ENCODE data around the gene LRRC3. TPM values are rescaled to one million over a fixed set of nuclear protein-coding genes. Genes with fewer than 3 reads are reported as not detected.

LRRC3 gene
- total RNA-seq, 1 experiment from 2014 or later: 5.7 TPM

- DNase-seq (ENCODE audit: low spot score) (no peak), ATAC-seq (no peak)
- ChIA-PET POLR2A (no interaction called here), CTCF (interaction anchor here (1.4 to 2.5 kb wide), 2 partner anchors 11 kb away, joined by 3 to 15 read pairs; no protein-coding TSS in a partner anchor)
- TF ChIP-seq ATF3 (CRISPR knock-in tag; conservative IDR thresholded peaks at IDR 0.05) (no peak), ZNF396 (CRISPR knock-in tag; IDR thresholded peaks at IDR 0.05; ENCODE audit: borderline replicate concordance) (no peak), ZNF263 (CRISPR knock-in tag; IDR thresholded peaks at IDR 0.05; ENCODE audit: low read depth) (no peak), KAT7 (CRISPR knock-in tag; IDR thresholded peaks at IDR 0.05; ENCODE audit: borderline replicate concordance) (no peak), ATF6 (CRISPR knock-in tag; IDR thresholded peaks at IDR 0.05) (no peak)
- no peak overlapping the region for H3K4me3 Mint-ChIP-seq
- H3K27ac Mint-ChIP-seq: no peak overlapping the region
- H3K27me3 Mint-ChIP-seq (ENCODE audit: low read depth): no peaks in the 10 kb centered on the region
- H3K9me3 Mint-ChIP-seq: no peaks in the 10 kb centered on the region
- H3K4me1 Mint-ChIP-seq: peaks cover 27% of the 10 kb centered on the region
- H3K36me3 Mint-ChIP-seq: peaks cover 5% of the 10 kb centered on the region; the same call in 1 of the 2 replicates
Observed at GRCh38 chr21:44500111-44500510, 44.8 kb downstream of the LRRC3 start.

- no peaks in the 10 kb centered on the region for H3K36me3 Mint-ChIP-seq
- H3K27ac Mint-ChIP-seq: 0 out of 2 replicates have a peak overlapping the region, but pooled peaks have one; percentile 53
- H3K27me3 Mint-ChIP-seq (ENCODE audit: low read depth): no peaks in the 10 kb centered on the region
- peaks cover 11% of the 10 kb centered on the region for H3K4me1 Mint-ChIP-seq
- no peak for ATAC-seq
- ChIA-PET CTCF (interaction anchor here (0.8 to 2.5 kb wide), 5 partner anchors 8 to 291 kb away, joined by 4 to 15 read pairs (median 4); no protein-coding TSS in a partner anchor), POLR2A (no interaction called here)
- H3K9me3 Mint-ChIP-seq: no peaks in the 10 kb centered on the region
- no peak for DNase-seq (ENCODE audit: low spot score)
- H3K4me3 Mint-ChIP-seq: no peak overlapping the region
- TF ChIP-seq CBFB (CRISPR knock-in tag; IDR thresholded peaks at IDR 0.05; ENCODE audit: low read depth) (no peak), ZBTB21 (CRISPR knock-in tag; IDR thresholded peaks at IDR 0.05; ENCODE audit: borderline replicate concordance) (no peak), ZNF425 (CRISPR knock-in tag; conservative IDR thresholded peaks at IDR 0.05) (no peak), ERG (CRISPR knock-in tag; IDR thresholded peaks at IDR 0.05) (no peak), IRF1 (CRISPR knock-in tag; IDR thresholded peaks at IDR 0.05) (no peak), ZNF532 (CRISPR knock-in tag; IDR thresholded peaks at IDR 0.05; ENCODE audit: borderline replicate concordance) (no peak), ATF1 (CRISPR knock-in tag; IDR thresholded peaks at IDR 0.05) (no peak), RELA (CRISPR knock-in tag; IDR thresholded peaks at IDR 0.05; ENCODE audit: borderline replicate concordance) (no peak), MXD4 (CRISPR knock-in tag; IDR thresholded peaks at IDR 0.05; ENCODE audit: borderline replicate concordance) (no peak), NR3C1 (CRISPR knock-in tag; conservative IDR thresholded peaks at IDR 0.05; ENCODE audit: low read depth) (no peak), ZSCAN18 (CRISPR knock-in tag; IDR thresholded peaks at IDR 0.05) (no peak), ZBTB43 (CRISPR knock-in tag; IDR thresholded peaks at IDR 0.05) (no peak), ELF4 (CRISPR knock-in tag; IDR thresholded peaks at IDR 0.05; ENCODE audit: low read depth) (no peak), EMX1 (CRISPR knock-in tag; IDR thresholded peaks at IDR 0.05) (no peak), ZNF396 (CRISPR knock-in tag; IDR thresholded peaks at IDR 0.05; ENCODE audit: borderline replicate concordance) (no peak)
Observed at GRCh38 chr21:44502171-44502958, 47.1 kb downstream of the LRRC3 start.
